Middle frontal gyrus (tissue), 1 donor: ENCODE measurements around the gene DDX59.

Experiments
- DNase-seq: peaks from one replicate; pipeline ENCODE4 v3.0.0-alpha.2; 2015; ENCODE audit warnings: low spot score; ENCODE audit errors: extremely low spot score

DDX59 gene

DNA sequence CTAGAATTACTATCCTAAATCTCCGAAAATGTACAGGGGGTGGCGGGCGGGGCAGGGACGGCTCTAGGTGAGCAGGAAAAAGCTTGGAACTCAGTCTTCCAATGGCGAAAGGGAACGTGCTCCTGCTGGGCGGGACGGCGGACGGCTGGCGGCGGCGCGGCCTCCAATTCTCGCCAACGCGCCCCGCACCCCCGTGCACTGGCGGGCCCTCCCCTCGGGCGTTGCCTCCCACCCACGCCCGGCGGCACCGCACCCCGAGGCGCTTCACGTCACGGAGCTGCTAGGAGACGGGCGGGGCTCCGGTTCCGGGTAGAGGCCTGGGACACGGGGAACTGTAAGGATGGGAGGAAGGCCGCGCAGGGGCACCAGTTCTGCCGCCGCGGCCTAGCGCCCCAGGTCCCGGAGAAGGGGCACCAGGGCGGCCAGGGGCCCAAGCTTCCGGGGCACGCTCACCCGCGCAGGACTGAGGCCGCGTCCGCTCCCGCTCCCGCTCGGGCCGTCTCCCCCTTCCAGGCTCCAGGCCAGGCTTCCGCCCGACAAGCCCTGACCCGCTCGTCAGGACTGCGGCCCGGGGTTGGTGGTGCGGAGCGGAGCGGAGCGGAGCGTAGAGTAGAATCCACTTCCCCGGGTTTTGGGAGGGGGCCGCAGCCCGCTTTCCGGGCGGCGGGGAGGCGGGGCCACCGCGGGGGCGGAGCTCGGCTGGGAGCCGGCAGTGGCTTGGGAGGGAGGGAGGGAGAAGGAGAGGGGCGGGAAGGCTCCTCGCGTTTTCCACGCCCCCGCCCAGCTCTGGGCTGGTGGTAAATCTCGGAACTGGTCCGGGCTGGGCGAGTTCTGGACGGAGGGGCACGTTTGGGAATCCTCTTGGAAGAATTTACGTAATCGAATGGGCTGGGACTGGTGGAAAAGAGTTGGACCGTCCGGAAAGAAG, at the start of gene DDX59:
DDX59 (minus strand) TSS at position 594 of the 928 bp plus-strand sequence. CDS start 3,167 bp downstream, outside the sequence.
- peak; percentile 89 for DNase-seq

GRCh38 chr1:200714504-200715187, 44.9 kb upstream of the DDX59 start:
- no peak for DNase-seq

- DNase-seq = no peak
These were observed 40.5 kb upstream of the DDX59 start for GRCh38 chr1:200710166-200710565.

DNA sequence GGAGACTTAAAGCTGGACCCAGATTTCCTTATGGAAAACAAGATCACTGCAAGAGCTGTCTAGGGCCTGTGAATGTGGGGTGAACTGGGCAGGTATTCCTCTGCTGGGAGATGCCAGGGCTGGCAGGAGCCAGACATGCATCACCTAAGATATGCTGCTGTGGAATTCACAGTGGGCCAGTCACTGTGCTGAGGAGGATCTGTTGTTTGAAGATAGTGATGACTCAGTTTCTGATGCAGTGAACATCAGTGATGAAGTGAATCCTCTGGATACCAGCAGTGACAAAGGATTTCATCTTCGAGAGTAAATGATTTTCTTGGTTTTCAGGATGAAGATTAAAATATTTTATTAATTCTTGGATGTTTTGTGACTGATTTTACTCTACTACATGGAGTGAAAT, 39.1 kb upstream of the DDX59 start:
- DNase-seq = no peak

DNA sequence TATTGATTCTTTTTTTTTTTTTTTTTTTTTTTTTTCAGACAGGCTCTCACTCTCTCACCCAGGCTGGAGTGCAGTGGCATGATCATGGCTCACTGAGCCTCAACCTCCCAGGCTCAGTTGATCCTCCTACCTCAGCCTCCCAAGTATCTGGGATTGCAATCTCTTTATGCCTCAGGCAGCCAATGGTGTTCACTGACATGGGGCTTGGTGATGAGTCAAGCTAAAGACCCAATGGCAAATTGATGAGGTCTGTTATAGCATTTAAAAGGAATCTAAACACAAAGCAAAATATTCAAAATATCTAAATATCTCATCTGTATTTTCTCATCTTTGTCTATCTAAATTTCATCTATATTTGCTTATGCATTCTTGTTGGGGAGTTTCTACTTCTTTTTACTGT, 38.5 kb upstream of the DDX59 start:
- no peak for DNase-seq

- no peak for DNase-seq
These were observed 37.4 kb upstream of the DDX59 start for GRCh38 chr1:200707116-200707515.

GRCh38 chr1:200706111-200706814, 36.6 kb upstream of the DDX59 start:
- no peak for DNase-seq

- no peak for DNase-seq
These were observed 35.3 kb upstream of the DDX59 start for GRCh38 chr1:200704986-200705500.

DNA sequence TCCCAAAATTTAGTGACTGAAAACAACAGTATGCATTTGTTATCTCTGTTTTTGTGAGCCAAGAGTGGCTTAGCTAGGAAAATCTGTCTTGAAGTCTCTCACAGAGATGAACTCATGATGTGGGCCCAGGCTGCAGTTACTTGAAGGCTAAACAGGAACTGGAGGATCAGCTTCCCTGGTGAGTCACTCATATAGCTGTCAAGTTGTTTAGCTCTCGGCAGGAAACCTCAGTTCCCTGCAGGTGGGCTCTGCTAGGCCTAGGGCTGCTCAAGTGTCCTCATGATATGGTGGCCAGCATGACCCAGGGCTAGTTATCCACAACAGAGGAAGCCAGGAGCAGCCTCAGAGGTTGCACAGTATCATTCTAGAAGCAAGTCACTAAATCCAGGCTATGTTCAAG, 30.2 kb upstream of the DDX59 start:
- no peak for DNase-seq

GRCh38 chr1:200694738-200695137, 25.0 kb upstream of the DDX59 start:
- no peak for DNase-seq

GRCh38 chr1:200693327-200693726, 23.6 kb upstream of the DDX59 start:
- no peak for DNase-seq

- no peak for DNase-seq
These were observed 22.6 kb upstream of the DDX59 start for GRCh38 chr1:200692316-200692715.

GRCh38 chr1:200686620-200687019, 16.9 kb upstream of the DDX59 start:
- no peak for DNase-seq

DNA sequence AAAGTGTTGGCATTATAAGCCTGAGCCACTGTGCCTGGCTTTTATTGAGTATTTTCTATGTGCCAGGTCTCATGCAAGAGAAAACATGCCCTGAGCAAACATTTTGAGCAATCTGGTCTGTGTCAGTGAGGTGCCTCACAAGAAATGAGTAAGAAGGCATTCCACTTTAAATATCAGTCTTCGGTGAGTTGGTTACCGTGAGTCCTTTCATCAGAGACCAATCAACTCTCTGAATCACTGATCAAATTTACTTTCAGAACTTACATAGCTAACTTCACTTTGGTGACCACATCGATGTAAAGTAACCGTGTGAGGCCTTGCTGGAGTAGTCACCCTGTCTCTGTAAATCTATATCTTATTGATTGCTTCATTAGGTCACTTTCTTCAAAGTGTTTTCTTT, 14.3 kb upstream of the DDX59 start:
- DNase-seq = no peak

- no peak for DNase-seq
These were observed 13.6 kb upstream of the DDX59 start for GRCh38 chr1:200683298-200683697.

DNA sequence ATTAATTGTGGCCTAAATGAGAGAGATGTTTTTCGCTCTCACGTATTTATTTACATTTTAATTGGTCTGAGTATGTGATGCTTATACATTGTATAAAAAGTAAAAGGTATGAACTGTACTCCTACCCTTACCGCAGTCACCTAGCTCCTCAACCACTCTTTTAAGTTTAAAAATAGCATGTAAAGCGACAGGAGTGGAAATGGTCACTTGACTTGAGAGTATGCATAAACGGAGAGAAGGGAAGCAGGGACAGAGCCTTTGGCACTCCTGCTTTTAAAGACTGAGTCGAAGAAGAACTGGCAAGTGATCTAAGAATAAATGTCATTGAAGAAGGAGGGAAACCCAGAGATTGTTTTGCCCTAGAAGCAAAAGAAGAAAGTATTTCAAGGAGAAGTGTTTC, 11.5 kb upstream of the DDX59 start:
- DNase-seq = no peak

- no peak for DNase-seq
These were observed 7.1 kb upstream of the DDX59 start for GRCh38 chr1:200676829-200677228.

DNA sequence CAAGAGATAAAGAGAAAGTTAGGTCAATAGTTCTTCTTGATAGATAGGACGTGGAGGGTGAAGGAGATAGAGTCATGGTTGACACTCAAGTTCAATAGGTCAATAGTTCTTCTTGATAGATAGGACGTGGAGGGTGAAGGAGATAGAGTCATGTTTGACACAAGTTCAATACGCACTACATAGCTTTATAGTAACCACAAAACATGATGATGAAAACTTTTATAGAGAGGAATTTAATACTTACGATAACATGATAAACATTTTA, 5.8 kb upstream of the DDX59 start:
- DNase-seq = no peak

GRCh38 chr1:200674838-200675587, 5.3 kb upstream of the DDX59 start:
- no peak for DNase-seq

DNA sequence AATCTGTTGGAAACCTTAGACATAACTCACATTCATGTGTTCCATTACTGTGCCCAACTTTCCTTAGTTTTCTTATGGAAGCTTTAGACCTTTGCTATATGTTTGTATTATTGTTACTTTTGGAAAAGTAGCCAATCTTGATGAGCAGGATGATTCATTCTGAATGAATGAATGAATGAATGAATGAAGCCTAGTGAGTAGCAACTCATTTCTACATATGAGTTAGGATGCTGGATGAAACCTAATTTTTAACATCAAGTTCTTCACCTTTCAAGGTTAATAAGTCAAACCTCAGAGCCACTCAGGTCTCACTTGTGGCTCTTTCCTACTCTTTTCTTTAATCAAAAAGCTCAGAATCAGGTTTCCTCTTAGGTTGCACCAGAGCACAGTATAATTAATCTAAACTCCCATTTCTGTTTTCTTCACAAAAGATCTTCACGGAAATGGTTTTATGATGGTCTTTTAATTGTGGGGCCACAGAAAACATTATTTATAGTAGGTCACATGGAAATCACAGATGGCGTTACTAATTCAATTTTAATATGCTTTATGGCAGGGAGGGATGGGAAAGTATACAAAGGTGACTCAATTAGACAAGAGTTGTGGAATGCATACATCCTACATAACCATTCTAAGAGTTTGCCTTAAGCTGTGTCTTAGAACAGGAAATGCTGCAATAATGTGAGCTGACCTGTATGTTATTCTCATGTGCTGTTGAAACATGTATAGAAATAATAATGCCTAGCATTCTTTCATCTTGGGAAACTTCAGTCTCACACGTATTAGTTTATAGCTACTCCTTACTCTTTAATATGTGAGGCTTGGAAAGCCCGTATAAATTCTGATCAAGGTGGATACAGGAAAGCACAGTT, 4.5 kb upstream of the DDX59 start:
- DNase-seq = no peak
